Eye (tissue), 1 donor: ENCODE measurements around the gene WNT7B.
A peak's percentile ranks its signal among the peaks of the same experiment; 100 is the strongest.

Experiments used
- DNase-seq: peaks from one replicate; pipeline ENCODE4 v3.0.0-alpha.2; 2015

Gene WNT7B

GRCh38 chr22:45969801-45970470 is 7.0 kb downstream of the WNT7B start:
- no peak for DNase-seq

GRCh38 chr22:45969414-45969799 is 7.6 kb downstream of the WNT7B start:
- DNase-seq = peak; percentile 81

- no peak for DNase-seq
Observed at GRCh38 chr22:45968751-45969413, 8.1 kb downstream of the WNT7B start.

- no peak for DNase-seq
Observed at GRCh38 chr22:45968003-45968650, 8.8 kb downstream of the WNT7B start.

- DNase-seq = no peak
Observed at GRCh38 chr22:45966895-45967365, 10.0 kb downstream of the WNT7B start.

- no peak for DNase-seq
Observed at GRCh38 chr22:45966320-45966894, 10.6 kb downstream of the WNT7B start.

GRCh38 chr22:45965563-45965962 is 11.4 kb downstream of the WNT7B start:
- DNase-seq = no peak

GRCh38 chr22:45964926-45965527 is 11.9 kb downstream of the WNT7B start:
- no peak for DNase-seq

GRCh38 chr22:45964372-45964771 is 12.6 kb downstream of the WNT7B start:
- no peak for DNase-seq

- DNase-seq = no peak
Observed at GRCh38 chr22:45963821-45964220, 13.1 kb downstream of the WNT7B start.

- DNase-seq = no peak
Observed at GRCh38 chr22:45962756-45963324, 14.1 kb downstream of the WNT7B start.

GRCh38 chr22:45962434-45962718 is 14.6 kb downstream of the WNT7B start:
- no peak for DNase-seq

- no peak for DNase-seq
Observed at GRCh38 chr22:45961679-45962433, 15.1 kb downstream of the WNT7B start.

GRCh38 chr22:45960477-45961386 is 16.2 kb downstream of the WNT7B start:
- no peak for DNase-seq

GRCh38 chr22:45959719-45960476 is 17.1 kb downstream of the WNT7B start:
- no peak for DNase-seq

GRCh38 chr22:45958971-45959370 is 18.0 kb downstream of the WNT7B start:
- DNase-seq = no peak

- no peak for DNase-seq
Observed at GRCh38 chr22:45957826-45958225, 19.1 kb downstream of the WNT7B start.

- no peak for DNase-seq
Observed at GRCh38 chr22:45953178-45953577, 23.8 kb downstream of the WNT7B start.

- DNase-seq = no peak
Observed at GRCh38 chr22:45952553-45952952, 24.4 kb downstream of the WNT7B start.

GRCh38 chr22:45952151-45952550 is 24.8 kb downstream of the WNT7B start:
- DNase-seq = no peak

- no peak for DNase-seq
Observed at GRCh38 chr22:45949891-45950290, 27.1 kb downstream of the WNT7B start.
